Gastrocnemius medialis (tissue), 4 donors: ENCODE measurements around the gene DDX3X. TPM values are rescaled to one million over a fixed set of nuclear protein-coding genes. Genes with fewer than 3 reads are reported as not detected.

Experiments used
- ATAC-seq, 2 donors: fragments of 150-250 bp; one replicate each; pipeline ENCODE4 v1.9.1; 2016
- DNase-seq, 2 donors: peaks; one replicate each; pipeline ENCODE4 v3.0.0-alpha.2; 2019
- H3K27ac ChIP-seq, 4 donors: fragments of 200-600 bp; sonication (generic); 1 replicate in 1 of 4; 2 replicates in 3 of 4; pipeline ENCODE4 v1.5.1; 2016 to 2018; ENCODE audit warnings: mild to moderate bottlenecking in 2 of 4, moderate library complexity in 1 of 4
- H3K27me3 ChIP-seq, 3 donors: fragments of 200-600 bp; sonication (generic) in 2 of 3; 1 replicate in 1 of 3; 2 replicates in 2 of 3; pipeline versions ENCODE4 v1.5.1 to v1.6.0; 2016 to 2019; ENCODE audit warnings: mild to moderate bottlenecking in 1 of 3, moderate library complexity in 1 of 3
- H3K36me3 ChIP-seq, 2 donors: fragments of 200-600 bp; sonication (generic) in 1 of 2; one replicate each; pipeline ENCODE4 v1.5.1; 2017 to 2018
- H3K4me1 ChIP-seq, 2 donors: fragments of 200-600 bp; sonication (generic) in 1 of 2; one replicate each; pipeline ENCODE4 v1.5.1; 2016 to 2017; ENCODE audit warnings: mild to moderate bottlenecking in 2 of 2
- H3K4me3 ChIP-seq, 4 donors: fragments of 200-600 bp; sonication (generic) in 3 of 4; 1 replicate in 1 of 4; 2 replicates in 3 of 4; pipeline ENCODE4 v1.5.1; 2016 to 2019; ENCODE audit warnings: mild to moderate bottlenecking in 2 of 4
- H3K9me3 ChIP-seq, 3 donors: fragments of 200-600 bp; sonication (generic) in 2 of 3; 1 replicate in 1 of 3; 2 replicates in 2 of 3; pipeline ENCODE4 v1.5.1; 2016 to 2019
- CTCF ChIP-seq, 5 experiments: fragments of 450-650 bp in 3 of 5; fragments of 200-600 bp in 2 of 5; sonication (generic) in 2 of 5; IDR thresholded peaks in 4 of 5; conservative IDR thresholded peaks in 1 of 5; 1 replicate in 4 of 5; 2 replicates in 1 of 5; pipeline ENCODE4 v1.5.1; 2016 to 2019; ENCODE audit warnings: antibody characterized with exemption in 5 of 5, mild to moderate bottlenecking in 3 of 5, moderate library complexity in 3 of 5
- POLR2A ChIP-seq, 2 donors: fragments of 450-650 bp; IDR thresholded peaks; one replicate each; pipeline ENCODE4 v1.6.1; 2017; ENCODE audit warnings: antibody characterized with exemption in 2 of 2, mild to moderate bottlenecking in 2 of 2, moderate library complexity in 2 of 2
- in situ Hi-C, 4 donors: fragments of 200-750 bp; cut with MboI; loops; one replicate each; pipeline versions ENCODE4 v1.15.0 to v1.8.0; 2017; ENCODE audit warnings: low sequenced_read_pairs in 4 of 4
- intact Hi-C: fragments of 100-400 bp; cut with DNase I; formaldehyde crosslinking; loops from one replicate; pipeline ENCODE4 v1.15.1; 2023; ENCODE audit warnings: low total_unique reads
- total RNA-seq, 4 donors: library from RNA; depleted of rRNA; stranded (reverse); fragments of >200 nt; gene quantifications; one replicate each; pipeline versions ENCODE4 v1.1.0 to v1.2.3, GENCODE V29; 2016

DDX3X gene
- total RNA-seq, 4 donors from 2014 or later = 196 to 331 (median 272) TPM

- no peak for ATAC-seq
- in situ Hi-C loops = loop anchor here in 2 of 4 donors (25.0 kb wide), 2 partner anchors 119 to 469 kb away; no protein-coding TSS in a partner anchor
- intact Hi-C loops = no loop called here
Observed at GRCh38 chrX:41293269-41293668, 40.7 kb upstream of the DDX3X start.

GRCh38 chrX:41300758-41301437 lies 33.1 kb upstream of the DDX3X start:
- no peak overlapping the region for H3K4me3 ChIP-seq
- H3K36me3 ChIP-seq = no peaks in the 10 kb centered on the region
- intact Hi-C loops (no loop called here), in situ Hi-C loops (no loop called here)
- H3K9me3 ChIP-seq = no peaks in the 10 kb centered on the region
- no peak overlapping the region for H3K27ac ChIP-seq
- no peak for DNase-seq
- no peaks in the 10 kb centered on the region for H3K4me1 ChIP-seq
- TF ChIP-seq POLR2A (IDR thresholded peaks at IDR 0.05) (no peak), CTCF (IDR thresholded peaks at IDR 0.05 in 4 of 5, conservative IDR thresholded peaks at IDR 0.05 in 1 of 5) (no peak)
- no peaks in the 10 kb centered on the region for H3K27me3 ChIP-seq
- ATAC-seq = no peak

More at GRCh38 chrX:41293269-41293668, 40.7 kb upstream of the DDX3X start:
- Histone ChIP-seq H3K27me3 (no peaks in the 10 kb centered on the region), H3K4me3 (no peak overlapping the region), H3K27ac (no peak overlapping the region), H3K4me1 (no peaks in the 10 kb centered on the region), H3K9me3 (no peaks in the 10 kb centered on the region), H3K36me3 (no peaks in the 10 kb centered on the region)
- TF ChIP-seq CTCF (IDR thresholded peaks at IDR 0.05 in 4 of 5, conservative IDR thresholded peaks at IDR 0.05 in 1 of 5) = peak in 1 of 5 experiments; percentile 11
- TF ChIP-seq POLR2A (IDR thresholded peaks at IDR 0.05) = no peak
- DNase-seq = no peak

GRCh38 chrX:41301438-41301824 lies 32.5 kb upstream of the DDX3X start:
- intact Hi-C loops (no loop called here), in situ Hi-C loops (no loop called here)
- Histone ChIP-seq H3K4me3 (no peak overlapping the region), H3K4me1 (no peaks in the 10 kb centered on the region), H3K36me3 (no peaks in the 10 kb centered on the region), H3K27ac (no peak overlapping the region), H3K27me3 (no peaks in the 10 kb centered on the region), H3K9me3 (no peaks in the 10 kb centered on the region)
- TF ChIP-seq POLR2A (IDR thresholded peaks at IDR 0.05) (no peak), CTCF (IDR thresholded peaks at IDR 0.05 in 4 of 5, conservative IDR thresholded peaks at IDR 0.05 in 1 of 5) (no peak)
- no peak for DNase-seq
- ATAC-seq = no peak

- Histone ChIP-seq H3K4me1 (no peaks in the 10 kb centered on the region), H3K27me3 (no peaks in the 10 kb centered on the region), H3K36me3 (no peaks in the 10 kb centered on the region), H3K27ac (no peak overlapping the region), H3K9me3 (no peaks in the 10 kb centered on the region), H3K4me3 (no peak overlapping the region)
- in situ Hi-C loops (no loop called here), intact Hi-C loops (no loop called here)
- DNase-seq = no peak
- TF ChIP-seq CTCF (IDR thresholded peaks at IDR 0.05 in 4 of 5, conservative IDR thresholded peaks at IDR 0.05 in 1 of 5) (no peak), POLR2A (IDR thresholded peaks at IDR 0.05) (no peak)
- ATAC-seq = no peak
Observed at GRCh38 chrX:41302370-41302769, 31.6 kb upstream of the DDX3X start.

- DNase-seq (peak in 1 of 2 donors; percentile 15), ATAC-seq (peak; percentile 46 to 82)
- Histone ChIP-seq H3K4me3 (no peak overlapping the region), H3K27ac (no peak overlapping the region), H3K27me3 (no peaks in the 10 kb centered on the region), H3K9me3 (no peaks in the 10 kb centered on the region), H3K4me1 (no peaks in the 10 kb centered on the region), H3K36me3 (no peaks in the 10 kb centered on the region)
- TF ChIP-seq POLR2A (IDR thresholded peaks at IDR 0.05) (no peak), CTCF (IDR thresholded peaks at IDR 0.05 in 4 of 5, conservative IDR thresholded peaks at IDR 0.05 in 1 of 5) (no peak)
- in situ Hi-C loops = no loop called here
- intact Hi-C loops = no loop called here
Observed at GRCh38 chrX:41303013-41303412, 30.9 kb upstream of the DDX3X start.
